Gastrocnemius medialis (tissue), 4 donors: ENCODE measurements around the gene AGTRAP. TPM values are rescaled to one million over a fixed set of nuclear protein-coding genes. Genes with fewer than 3 reads are reported as not detected.

Source experiments
- ATAC-seq, 2 donors: fragments of 150-250 bp; one replicate each; pipeline ENCODE4 v1.9.1; 2016
- DNase-seq, 2 donors: peaks; one replicate each; pipeline ENCODE4 v3.0.0-alpha.2; 2019
- H3K27ac ChIP-seq, 4 donors: fragments of 200-600 bp; sonication (generic); 1 replicate in 1 of 4; 2 replicates in 3 of 4; pipeline ENCODE4 v1.5.1; 2016 to 2018; ENCODE audit warnings: mild to moderate bottlenecking in 2 of 4, moderate library complexity in 1 of 4
- H3K27me3 ChIP-seq, 3 donors: fragments of 200-600 bp; sonication (generic) in 2 of 3; 1 replicate in 1 of 3; 2 replicates in 2 of 3; pipeline versions ENCODE4 v1.5.1 to v1.6.0; 2016 to 2019; ENCODE audit warnings: mild to moderate bottlenecking in 1 of 3, moderate library complexity in 1 of 3
- H3K36me3 ChIP-seq, 2 donors: fragments of 200-600 bp; sonication (generic) in 1 of 2; one replicate each; pipeline ENCODE4 v1.5.1; 2017 to 2018
- H3K4me1 ChIP-seq, 2 donors: fragments of 200-600 bp; sonication (generic) in 1 of 2; one replicate each; pipeline ENCODE4 v1.5.1; 2016 to 2017; ENCODE audit warnings: mild to moderate bottlenecking in 2 of 2
- H3K4me3 ChIP-seq, 4 donors: fragments of 200-600 bp; sonication (generic) in 3 of 4; 1 replicate in 1 of 4; 2 replicates in 3 of 4; pipeline ENCODE4 v1.5.1; 2016 to 2019; ENCODE audit warnings: mild to moderate bottlenecking in 2 of 4
- H3K9me3 ChIP-seq, 3 donors: fragments of 200-600 bp; sonication (generic) in 2 of 3; 1 replicate in 1 of 3; 2 replicates in 2 of 3; pipeline ENCODE4 v1.5.1; 2016 to 2019
- CTCF ChIP-seq, 5 experiments: fragments of 450-650 bp in 3 of 5; fragments of 200-600 bp in 2 of 5; sonication (generic) in 2 of 5; IDR thresholded peaks in 4 of 5; conservative IDR thresholded peaks in 1 of 5; 1 replicate in 4 of 5; 2 replicates in 1 of 5; pipeline ENCODE4 v1.5.1; 2016 to 2019; ENCODE audit warnings: antibody characterized with exemption in 5 of 5, mild to moderate bottlenecking in 3 of 5, moderate library complexity in 3 of 5
- POLR2A ChIP-seq, 2 donors: fragments of 450-650 bp; IDR thresholded peaks; one replicate each; pipeline ENCODE4 v1.6.1; 2017; ENCODE audit warnings: antibody characterized with exemption in 2 of 2, mild to moderate bottlenecking in 2 of 2, moderate library complexity in 2 of 2
- in situ Hi-C, 4 donors: fragments of 200-750 bp; cut with MboI; loops; one replicate each; pipeline versions ENCODE4 v1.15.0 to v1.8.0; 2017; ENCODE audit warnings: low sequenced_read_pairs in 4 of 4
- intact Hi-C: fragments of 100-400 bp; cut with DNase I; formaldehyde crosslinking; loops from one replicate; pipeline ENCODE4 v1.15.1; 2023; ENCODE audit warnings: low total_unique reads
- total RNA-seq, 4 donors: library from RNA; depleted of rRNA; stranded (reverse); fragments of >200 nt; gene quantifications; one replicate each; pipeline versions ENCODE4 v1.1.0 to v1.2.3, GENCODE V29; 2016

The AGTRAP gene
- total RNA-seq, 4 donors from 2014 or later = 37.8 to 144 (median 103) TPM

GRCh38 chr1:11765661-11766428 is 29.9 kb downstream of the AGTRAP start:
- H3K4me3 ChIP-seq = no peak overlapping the region
- in situ Hi-C loops (no loop called here), intact Hi-C loops (no loop called here)
- peaks cover 10 to 16% (median 13%) of the 10 kb centered on the region in 3 donors for H3K27me3 ChIP-seq
- no peaks in the 10 kb centered on the region for H3K4me1 ChIP-seq
- H3K9me3 ChIP-seq = no peaks in the 10 kb centered on the region
- DNase-seq (no peak), ATAC-seq (no peak)
- TF ChIP-seq CTCF (IDR thresholded peaks at IDR 0.05 in 4 of 5, conservative IDR thresholded peaks at IDR 0.05 in 1 of 5) (no peak), POLR2A (IDR thresholded peaks at IDR 0.05) (no peak)
- H3K27ac ChIP-seq = no peak overlapping the region
- H3K36me3 ChIP-seq = no peaks in the 10 kb centered on the region

DNA sequence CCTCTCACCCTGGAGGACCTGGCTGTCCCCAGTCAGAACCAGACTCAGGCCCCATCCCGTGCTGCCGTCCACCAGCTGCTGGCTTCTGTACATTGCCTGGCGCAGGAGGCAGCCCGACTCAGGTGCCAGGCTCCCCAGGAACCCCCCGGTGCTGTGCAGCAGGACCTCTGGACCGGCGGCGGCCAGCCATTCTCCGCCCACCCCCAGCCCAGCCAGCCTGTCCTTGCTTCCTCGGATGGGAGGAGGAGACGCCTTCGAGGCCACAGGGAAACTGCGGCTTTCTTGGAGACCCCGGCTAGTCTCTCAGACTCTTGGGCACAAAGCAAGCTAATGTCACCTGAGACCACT is 30.5 kb downstream of the AGTRAP start:
- in situ Hi-C loops = no loop called here
- no peak for TF ChIP-seq POLR2A (IDR thresholded peaks at IDR 0.05)
- no peak for TF ChIP-seq CTCF (IDR thresholded peaks at IDR 0.05 in 4 of 5, conservative IDR thresholded peaks at IDR 0.05 in 1 of 5)
- H3K27ac ChIP-seq = no peak overlapping the region
- no peaks in the 10 kb centered on the region for H3K36me3 ChIP-seq
- no peaks in the 10 kb centered on the region for H3K4me1 ChIP-seq
- ATAC-seq = no peak
- peaks cover 9 to 12% (median 9%) of the 10 kb centered on the region in 3 donors for H3K27me3 ChIP-seq
- intact Hi-C loops = no loop called here
- no peak overlapping the region for H3K4me3 ChIP-seq
- DNase-seq = no peak
- no peaks in the 10 kb centered on the region for H3K9me3 ChIP-seq

DNA sequence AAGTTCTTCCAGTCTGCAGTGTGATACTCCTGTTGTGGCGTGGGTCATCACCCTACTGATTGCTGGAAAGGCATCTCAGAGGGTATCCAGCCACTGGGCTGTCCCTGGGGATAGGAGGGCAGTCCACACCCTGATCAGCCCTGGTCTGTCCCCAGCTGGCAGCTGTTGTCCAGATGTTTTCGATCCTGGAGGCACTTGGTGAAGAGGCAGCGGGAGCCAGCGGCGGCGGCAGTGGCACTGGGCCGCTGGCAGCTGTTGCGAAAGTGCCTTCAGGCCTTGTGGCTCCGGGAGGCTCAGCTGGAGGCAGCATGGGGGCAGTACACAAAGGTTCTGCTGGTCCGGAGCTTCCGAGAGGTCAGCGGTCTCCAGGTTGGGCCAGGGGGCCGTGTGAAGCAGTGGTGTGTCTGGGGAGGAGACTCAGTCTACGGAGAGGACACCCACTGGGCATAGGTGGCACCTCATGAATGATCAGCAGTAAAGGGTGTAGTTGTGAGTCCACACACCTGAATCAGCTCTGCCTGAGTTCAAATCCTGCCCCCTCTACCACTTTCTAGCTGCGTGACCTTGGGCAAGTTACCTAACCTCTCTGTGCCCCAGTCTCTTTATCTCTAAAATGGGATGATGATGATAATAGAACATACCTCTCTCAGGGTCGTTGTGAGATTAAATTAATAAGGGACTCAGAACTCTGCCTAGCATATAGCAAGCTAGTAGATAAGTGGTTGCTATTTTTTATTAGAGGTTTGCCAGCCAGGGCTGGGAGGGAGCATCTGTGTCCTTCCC is 32.2 kb downstream of the AGTRAP start:
- intact Hi-C loops = no loop called here
- Histone ChIP-seq H3K9me3 (no peaks in the 10 kb centered on the region), H3K4me1 (no peaks in the 10 kb centered on the region), H3K27ac (no peak overlapping the region), H3K4me3 (no peak overlapping the region), H3K36me3 (no peaks in the 10 kb centered on the region), H3K27me3 (no peaks in the 10 kb centered on the region)
- ATAC-seq (no peak), DNase-seq (no peak)
- no peak for TF ChIP-seq CTCF (IDR thresholded peaks at IDR 0.05 in 4 of 5, conservative IDR thresholded peaks at IDR 0.05 in 1 of 5)
- no peak for TF ChIP-seq POLR2A (IDR thresholded peaks at IDR 0.05)
- in situ Hi-C loops = no loop called here

- intact Hi-C loops (no loop called here), in situ Hi-C loops (no loop called here)
- Histone ChIP-seq H3K27ac (no peak overlapping the region), H3K27me3 (no peaks in the 10 kb centered on the region), H3K9me3 (no peaks in the 10 kb centered on the region), H3K4me1 (no peaks in the 10 kb centered on the region), H3K36me3 (no peaks in the 10 kb centered on the region), H3K4me3 (no peak overlapping the region)
- TF ChIP-seq POLR2A (IDR thresholded peaks at IDR 0.05) = no peak
- no peak for TF ChIP-seq CTCF (IDR thresholded peaks at IDR 0.05 in 4 of 5, conservative IDR thresholded peaks at IDR 0.05 in 1 of 5)
- ATAC-seq (no peak), DNase-seq (no peak)
Measured at GRCh38 chr1:11768821-11769220, 32.9 kb downstream of the AGTRAP start.
